GM21529 (cell line): ENCODE data around the gene FAM222A.

Source experiments
- ATAC-seq: cut with Tn5 transposase; IDR thresholded peaks from one replicate; pipeline ENCODE4 v1.9.1; 2021; ENCODE audit not compliant: unreplicated experiment

Gene FAM222A

GRCh38 chr12:109713187-109714070, at the start of gene FAM222A:
TSS of gene FAM222A (plus strand) at chr12:109713825. CDS start at chr12:109744147, 30,322 bp downstream.
- peak; percentile 89 for ATAC-seq

GRCh38 chr12:109664402-109664801, 49.2 kb upstream of the FAM222A start:
- ATAC-seq, result no peak

GRCh38 chr12:109666068-109666467, 47.6 kb upstream of the FAM222A start:
- no peak for ATAC-seq

- ATAC-seq, result no peak
Observed at GRCh38 chr12:109670731-109671130, 42.9 kb upstream of the FAM222A start.

GRCh38 chr12:109671502-109671901, 42.1 kb upstream of the FAM222A start:
- ATAC-seq, result no peak

GRCh38 chr12:109673379-109673778, 40.2 kb upstream of the FAM222A start:
- no peak for ATAC-seq

GRCh38 chr12:109673884-109674283, 39.7 kb upstream of the FAM222A start:
- no peak for ATAC-seq

GRCh38 chr12:109675411-109675810, 38.2 kb upstream of the FAM222A start:
- ATAC-seq, result no peak

- no peak for ATAC-seq
Observed at GRCh38 chr12:109677279-109677691, 36.3 kb upstream of the FAM222A start.

GRCh38 chr12:109678719-109679118, 34.9 kb upstream of the FAM222A start:
- ATAC-seq, result no peak

GRCh38 chr12:109679501-109680263, 33.9 kb upstream of the FAM222A start:
- ATAC-seq, result no peak

- no peak for ATAC-seq
Observed at GRCh38 chr12:109680264-109681005, 33.2 kb upstream of the FAM222A start.

GRCh38 chr12:109681986-109682707, 31.5 kb upstream of the FAM222A start:
- ATAC-seq, result no peak

GRCh38 chr12:109682708-109683060, 30.9 kb upstream of the FAM222A start:
- no peak for ATAC-seq

- ATAC-seq, result no peak
Observed at GRCh38 chr12:109683316-109683715, 30.3 kb upstream of the FAM222A start.

GRCh38 chr12:109685574-109686447, 27.8 kb upstream of the FAM222A start:
- no peak for ATAC-seq

- no peak for ATAC-seq
Observed at GRCh38 chr12:109686523-109686922, 27.1 kb upstream of the FAM222A start.

- no peak for ATAC-seq
Observed at GRCh38 chr12:109687250-109687649, 26.4 kb upstream of the FAM222A start.

GRCh38 chr12:109689426-109689825, 24.2 kb upstream of the FAM222A start:
- no peak for ATAC-seq

GRCh38 chr12:109693160-109693559, 20.5 kb upstream of the FAM222A start:
- no peak for ATAC-seq
